Activated CD8-positive, alpha-beta memory T cell treated with anti-CD3 and anti-CD28 coated beads, Interleukin-2, amount 50 U/mL, for 4 hours (primary cell): ENCODE results near the gene LRRC32.
A peak's percentile ranks its signal among the peaks of the same experiment; 100 is the strongest.

Experiments
- DNase-seq: peaks from one replicate; pipeline ENCODE4 v3.0.0-alpha.2; 2020

The LRRC32 gene

DNA sequence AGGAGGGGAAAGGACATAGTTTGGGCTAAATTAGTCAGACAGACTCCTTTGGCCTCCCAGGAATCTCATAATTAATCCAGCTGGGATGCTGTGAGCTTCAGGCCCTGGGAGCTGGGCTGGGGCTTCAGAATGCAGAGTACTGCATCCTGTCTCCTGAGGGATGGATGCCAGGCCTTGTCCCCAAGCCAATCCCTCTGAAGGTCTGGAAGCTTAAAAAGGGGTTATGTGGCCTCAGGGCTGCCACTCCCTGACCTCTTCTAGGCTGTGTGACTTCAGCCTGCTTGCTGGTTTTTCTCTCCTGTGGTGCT is 6.9 kb upstream of the LRRC32 start:
- no peak for DNase-seq

DNA sequence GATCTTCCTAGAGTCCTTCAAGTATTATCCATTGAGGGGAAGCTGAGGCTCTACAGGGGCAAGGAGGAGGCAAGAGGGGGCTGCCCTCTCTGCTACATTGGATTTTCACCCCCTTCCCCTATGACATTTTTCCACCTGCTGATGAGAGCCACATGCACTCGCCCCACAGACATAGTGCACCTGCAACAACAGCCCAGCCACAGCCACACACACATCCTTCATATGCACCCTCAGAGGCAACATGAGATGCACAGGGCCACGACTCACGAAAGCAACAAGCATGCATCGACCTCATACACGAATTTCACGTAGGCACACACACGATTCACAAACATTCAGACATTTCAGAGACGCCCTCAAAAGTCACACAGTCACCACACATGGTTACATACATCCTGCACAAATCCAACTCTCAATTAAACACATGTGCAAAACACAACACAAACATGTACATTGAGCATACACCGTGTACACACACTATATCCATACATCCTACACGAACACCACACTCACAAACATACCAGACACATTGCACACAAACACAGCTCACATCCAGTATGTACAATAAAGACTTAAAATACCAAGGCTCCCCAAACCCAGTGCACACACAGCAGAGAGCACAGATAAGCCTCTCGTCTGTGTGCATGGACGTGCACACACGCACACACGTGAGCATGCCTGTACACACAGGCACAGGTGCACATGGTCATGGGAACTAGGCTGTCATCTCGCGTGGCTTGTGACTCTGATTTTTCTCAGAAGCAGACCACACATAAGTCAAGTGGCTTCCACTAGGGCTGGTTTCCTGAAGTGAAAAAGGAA is 6.3 kb upstream of the LRRC32 start:
- DNase-seq, result no peak

DNA sequence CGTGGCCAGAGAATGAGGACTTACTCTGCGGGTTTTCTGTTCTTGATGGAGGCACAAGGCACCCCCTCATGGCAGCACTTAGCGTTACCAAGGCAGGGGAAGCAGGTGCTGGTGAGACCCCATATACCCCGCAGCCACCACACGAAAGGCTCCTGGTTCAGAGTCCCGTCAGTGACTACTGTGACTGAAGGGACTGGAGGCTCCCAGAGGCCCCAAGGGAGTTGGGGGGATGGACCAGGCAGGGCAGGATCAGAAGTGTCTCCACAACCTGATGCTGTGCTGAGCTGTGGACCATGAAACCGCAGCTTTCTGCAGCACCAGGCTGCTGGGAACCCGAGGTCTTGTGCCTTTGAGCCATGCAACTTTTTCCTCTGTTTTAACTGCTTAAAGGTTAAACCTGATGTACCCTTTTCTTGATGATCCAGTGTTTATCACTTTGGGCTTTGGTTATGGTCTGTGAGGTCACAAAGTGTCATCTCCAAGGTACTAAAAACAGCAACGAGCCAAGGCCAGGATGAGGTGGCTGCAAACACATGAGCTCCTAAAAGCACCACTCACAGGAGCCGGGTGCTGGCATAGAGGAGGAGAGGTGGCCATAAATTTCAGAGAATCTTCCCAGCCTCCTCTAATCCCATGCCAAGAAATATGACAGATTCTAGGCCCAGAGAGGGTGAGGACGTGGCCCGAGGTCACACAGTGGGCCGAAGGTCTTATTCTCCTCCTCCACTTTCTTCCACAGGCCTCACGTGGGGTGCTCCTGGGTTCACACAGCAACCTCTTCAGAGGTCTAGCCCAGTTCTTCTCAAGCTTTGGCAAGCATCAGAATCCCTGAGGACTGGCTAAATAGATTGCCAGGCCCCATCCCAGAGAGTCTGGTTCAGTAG is 4.2 kb upstream of the LRRC32 start:
- DNase-seq, result no peak

DNA sequence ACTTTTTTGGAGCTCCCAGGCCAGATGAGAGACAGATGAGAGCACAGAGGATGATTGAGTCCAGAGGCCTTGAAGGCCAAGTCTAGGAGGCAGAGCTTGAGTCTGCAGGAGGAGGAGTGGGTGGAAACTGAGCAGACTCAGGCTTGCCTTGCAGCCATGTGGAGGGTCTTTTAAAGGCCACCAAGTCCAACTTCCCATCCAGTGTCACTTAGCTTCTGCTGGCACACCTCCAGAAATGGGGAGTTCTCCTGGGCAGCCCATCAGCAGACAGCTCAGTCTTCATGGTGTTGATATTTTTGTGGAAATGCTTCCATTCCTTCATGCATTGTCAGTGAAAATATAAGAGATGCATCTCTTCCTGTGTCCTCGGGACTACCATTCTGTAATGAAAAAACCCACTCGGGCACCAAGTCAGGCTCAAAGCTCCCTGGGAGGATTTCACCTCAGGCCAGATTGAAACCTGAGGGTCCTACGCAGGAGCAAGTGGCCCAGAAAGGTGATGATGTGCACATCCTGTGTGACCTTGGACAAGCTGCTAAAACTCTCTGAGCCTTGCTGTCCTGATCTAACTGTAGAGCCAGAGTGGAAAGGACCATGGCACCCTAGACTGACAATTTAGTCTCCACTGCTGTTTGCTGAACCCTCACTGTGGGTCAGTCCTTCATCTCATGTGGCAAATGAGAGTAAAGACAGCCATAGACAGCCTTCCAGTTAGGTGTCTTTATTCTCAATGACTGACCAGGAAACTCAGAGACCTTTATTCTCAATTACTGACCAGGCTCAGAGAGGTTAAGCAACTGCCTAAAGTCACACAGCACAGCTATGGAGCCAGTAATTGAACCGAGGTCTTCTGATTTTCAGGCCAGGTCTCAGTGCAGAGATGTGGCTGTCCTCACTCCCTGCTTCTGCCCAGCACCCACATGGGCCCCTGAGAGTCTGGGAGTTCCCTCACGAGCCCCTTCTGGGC is 2.9 kb upstream of the LRRC32 start:
- no peak for DNase-seq

DNA sequence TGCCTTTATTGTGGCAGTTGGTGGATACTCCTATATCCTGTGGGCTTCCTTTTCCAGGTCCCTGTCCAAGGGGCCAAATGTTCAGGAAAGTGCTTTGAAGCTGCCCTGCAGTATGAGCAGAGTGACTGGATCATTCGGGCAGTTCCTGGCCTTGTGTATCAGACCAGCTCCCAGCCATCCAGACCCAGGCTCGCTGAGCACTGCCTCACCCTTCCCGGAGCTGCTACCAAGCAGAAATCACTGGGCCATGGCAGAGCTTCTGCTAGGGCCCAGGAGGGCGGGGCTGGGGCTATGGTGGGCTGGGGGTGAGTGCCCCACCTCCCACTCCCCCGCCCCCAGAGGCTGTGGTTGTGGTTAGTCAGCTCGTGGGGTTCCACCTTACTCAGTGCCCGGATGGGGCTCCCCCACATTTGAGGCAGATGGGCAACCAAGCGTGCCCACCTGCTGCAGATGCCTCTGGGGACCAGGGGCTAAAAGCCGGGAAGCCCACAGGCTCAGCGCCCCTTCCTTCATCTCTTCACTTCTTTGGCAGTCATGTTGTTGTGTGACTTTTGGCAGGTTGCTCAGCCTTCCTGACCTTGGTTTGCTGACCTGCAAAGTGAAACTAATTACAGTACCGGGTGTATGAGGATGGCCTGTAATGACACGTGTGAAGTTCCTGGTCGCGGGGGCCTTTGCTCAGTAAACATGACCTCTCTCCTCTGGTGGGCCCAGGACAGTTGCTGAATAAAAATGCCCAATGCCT is 2.1 kb upstream of the LRRC32 start:
- DNase-seq, result peak; percentile 57

DNA sequence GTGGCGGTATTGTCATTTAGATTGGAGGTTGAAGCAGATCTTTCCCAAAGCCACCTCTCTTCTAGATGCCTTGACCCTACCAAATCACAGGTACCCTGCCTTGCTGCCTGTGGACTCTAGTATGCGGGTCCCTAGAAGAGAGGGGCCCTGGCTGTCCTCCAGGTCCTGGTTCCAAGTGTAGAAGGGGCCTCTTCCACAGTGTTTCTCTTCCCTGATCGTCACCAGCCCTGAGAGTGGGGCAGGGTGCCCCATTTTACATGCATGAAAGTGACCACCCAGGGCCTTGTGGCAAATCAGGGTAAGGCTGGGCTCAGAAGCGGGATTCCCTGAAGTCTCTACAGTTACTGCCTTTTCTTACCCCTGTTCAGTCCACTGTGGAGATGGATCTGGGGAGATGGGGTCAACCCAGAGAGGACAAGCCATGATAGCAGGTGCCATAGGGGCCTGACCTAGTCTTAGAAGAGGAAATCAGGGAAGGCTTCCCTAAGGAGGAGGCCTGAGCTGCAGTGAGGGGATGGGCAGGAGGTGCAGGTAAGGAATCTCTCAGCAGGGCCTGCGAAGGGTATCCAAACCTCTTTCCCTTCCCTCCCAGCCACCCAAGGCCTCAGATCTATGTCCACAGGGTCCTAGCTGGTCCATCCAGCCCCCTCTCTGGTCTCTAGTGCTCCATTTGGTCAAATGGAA is 1.2 kb upstream of the LRRC32 start:
- no peak for DNase-seq

DNA sequence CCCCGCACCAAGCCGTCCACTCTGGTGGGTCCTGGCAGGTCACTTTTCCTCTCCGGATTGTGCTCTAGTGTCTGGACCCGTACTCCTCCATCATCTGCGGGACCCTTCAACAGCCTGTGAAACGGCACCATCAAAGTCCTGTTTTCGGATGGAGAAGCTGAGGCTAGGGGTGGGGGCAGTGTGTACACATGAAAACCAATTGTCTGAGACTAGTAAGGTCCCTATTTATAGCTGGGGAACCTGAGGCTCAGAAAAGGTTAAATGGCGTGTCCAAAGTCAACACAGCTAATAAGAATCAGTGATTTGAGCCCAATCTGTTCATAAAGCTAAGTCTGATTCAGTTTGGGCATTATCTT is 668 bp upstream of the LRRC32 start:
- no peak for DNase-seq

DNA sequence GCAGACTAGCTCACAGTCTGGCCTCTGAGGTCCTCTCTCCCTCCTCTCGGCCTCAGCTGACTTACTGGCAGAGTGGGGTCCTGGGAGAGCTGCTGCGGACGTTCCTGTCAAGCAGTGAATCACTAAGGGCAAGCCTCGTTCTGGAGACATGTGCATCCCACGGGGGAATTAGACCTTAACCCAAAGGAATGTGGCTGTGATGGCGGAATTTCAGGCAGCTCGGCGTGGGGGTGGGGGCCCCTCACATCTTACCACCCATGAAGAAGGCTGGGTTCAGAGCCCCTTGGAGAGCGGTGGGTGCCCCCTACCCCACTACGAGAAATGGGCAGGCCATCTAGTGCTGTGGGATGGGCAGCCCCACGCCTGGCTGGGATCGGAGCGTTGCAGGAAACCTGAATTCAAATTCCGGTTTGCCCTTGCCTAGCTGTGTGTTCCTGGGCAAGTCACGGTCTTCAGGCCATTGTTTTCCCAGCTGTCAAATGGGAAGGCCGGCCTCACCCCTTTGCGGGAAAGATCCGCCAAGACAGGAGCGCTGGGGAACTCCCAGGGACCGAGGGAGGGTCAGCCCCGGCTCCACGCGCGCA is 554 bp downstream of the LRRC32 start:
- DNase-seq, result no peak

DNA sequence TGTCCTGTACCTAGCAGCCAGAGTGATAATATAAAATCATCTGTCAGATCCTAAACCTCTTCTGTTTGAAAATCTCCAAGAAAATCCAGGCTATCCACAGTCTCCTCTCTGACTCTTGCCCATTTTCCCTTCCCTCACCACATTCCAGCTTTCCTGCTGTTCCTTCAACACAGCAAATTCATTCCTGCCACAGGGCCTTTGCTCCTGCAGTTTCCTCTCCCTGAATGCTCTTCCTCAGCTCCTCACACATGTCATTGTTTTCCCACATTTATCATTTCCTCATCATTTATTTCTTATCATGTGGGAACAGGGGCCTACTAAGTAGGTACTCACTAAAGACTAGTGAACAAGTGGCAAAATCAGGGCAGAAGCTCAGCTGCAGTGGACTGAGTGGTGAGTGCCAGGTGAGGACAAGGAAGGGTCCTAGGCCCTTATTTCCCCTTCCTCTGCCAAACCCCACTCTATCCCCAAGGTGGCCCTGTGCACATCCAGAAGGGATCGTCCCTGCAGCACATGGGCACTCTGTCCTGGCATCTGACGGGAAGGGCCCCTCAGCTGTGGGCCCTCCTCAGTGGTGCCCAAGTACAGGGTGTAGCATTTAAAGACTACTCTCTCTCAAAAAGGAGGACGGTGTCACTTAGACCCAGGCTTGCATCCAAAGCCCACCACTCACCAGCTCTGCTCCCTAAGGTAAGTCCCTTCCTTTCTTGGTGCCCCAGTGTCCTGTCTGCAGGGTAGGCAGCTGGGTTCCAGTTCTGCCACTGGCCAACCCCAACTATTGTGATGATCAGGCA is 2.0 kb downstream of the LRRC32 start:
- DNase-seq, result no peak

DNA sequence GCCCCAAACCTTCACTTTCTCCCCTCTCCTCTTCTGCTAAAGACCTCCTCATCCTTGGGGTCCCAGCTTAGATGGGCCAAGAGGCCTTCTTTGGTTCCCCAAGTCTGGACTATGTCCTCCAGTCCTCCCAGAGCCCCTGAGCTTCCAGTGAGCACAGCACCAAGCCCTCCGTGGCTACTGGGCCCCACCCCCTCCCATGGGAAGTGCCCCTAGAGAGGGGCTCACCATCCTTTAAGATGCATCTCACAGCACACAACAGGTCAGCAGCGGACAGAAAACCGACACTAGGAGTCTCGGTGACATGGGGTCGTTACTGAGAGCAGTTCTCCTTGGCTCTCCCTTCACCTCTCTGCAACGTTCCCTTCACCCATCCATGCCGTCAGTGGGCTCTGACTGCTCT is 2.7 kb downstream of the LRRC32 start:
- DNase-seq, result peak; percentile 7

DNA sequence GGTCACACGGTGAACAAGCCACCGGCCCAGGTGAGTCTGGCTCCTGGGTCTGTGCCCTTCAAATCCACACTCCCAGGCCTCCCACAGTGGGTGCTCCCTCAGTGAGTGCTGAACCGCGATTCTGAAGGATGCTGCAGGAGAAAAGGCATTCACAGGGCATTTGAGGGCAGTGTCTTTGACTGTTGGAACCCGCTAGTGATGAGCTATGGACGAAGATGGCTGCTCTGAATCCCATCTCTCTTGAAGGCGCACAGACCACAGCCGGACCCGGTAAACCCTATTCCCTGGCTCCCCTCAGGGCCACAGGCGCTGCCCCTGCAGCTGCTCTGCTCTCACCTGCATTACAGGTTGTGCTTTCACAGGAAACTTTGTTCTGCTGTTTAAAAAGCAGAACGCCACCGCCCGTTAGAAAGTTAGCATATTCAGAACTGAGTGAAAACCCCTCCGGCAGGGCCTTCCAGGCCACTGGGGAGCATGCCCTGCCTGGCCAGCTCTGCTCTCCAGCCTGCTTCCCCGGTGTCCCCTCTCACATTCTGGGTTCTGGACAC is 3.2 kb downstream of the LRRC32 start:
- DNase-seq, result peak; percentile 2

DNA sequence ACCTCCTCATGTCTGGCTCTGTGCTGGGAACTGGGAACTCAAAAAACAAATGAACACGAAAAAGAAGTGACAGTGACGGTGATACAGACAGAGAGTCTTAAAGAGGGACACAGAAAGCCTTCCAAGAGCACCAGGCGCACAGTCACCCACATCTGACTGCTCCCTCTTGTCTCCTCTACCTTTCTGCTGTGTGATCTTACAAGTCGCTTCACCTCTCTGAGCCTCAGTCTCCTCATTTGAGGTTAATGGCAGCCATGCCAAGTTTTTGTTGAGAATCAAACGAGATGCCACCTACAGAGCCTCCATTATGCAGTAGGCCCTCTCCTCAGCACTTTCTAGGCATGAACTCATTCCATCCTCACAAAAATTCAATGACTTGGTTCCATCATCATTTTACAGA is 3.7 kb downstream of the LRRC32 start:
- no peak for DNase-seq

DNA sequence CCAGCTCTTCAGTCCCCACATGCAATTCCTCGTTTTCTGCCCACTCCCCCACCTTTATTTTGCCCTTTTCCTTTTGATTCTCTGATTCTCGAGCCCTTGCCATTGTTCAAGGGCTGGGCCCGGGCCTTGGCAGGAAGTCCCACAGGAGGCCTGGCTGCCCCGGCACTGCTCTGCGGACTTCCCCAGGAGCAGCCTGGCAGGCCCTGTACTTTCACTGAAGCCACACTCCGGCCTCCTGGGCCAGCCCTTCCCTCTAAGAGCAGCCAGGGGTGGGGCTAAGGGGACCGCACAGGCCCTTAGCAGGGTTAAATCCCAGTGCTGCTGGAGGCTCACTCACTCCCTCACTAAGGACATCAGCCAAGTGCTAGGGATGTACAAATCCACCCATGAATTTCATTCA is 4.1 kb downstream of the LRRC32 start:
- peak; percentile 10 for DNase-seq

DNA sequence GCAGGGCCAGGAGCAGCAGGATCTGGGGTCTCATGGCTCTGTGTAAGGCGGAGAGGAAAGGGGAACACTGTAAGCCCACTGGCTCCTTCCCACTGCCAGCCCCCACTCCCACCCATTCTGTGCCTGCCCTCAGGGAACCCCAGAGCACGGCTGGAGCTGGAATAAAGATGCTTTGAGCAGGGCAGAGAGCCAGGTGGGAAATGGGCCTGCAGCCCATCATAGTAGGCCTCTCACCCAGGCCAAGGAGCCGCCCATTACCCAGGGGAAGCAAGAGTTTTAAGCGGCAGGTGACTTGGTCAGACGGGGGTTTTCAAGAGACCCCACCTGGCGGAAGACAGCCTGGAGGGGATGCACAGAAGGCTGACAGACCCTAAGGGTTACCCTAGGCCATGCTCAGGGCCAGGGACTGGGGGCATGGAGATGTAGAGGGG is 4.6 kb downstream of the LRRC32 start:
- DNase-seq, result peak; percentile 8

DNA sequence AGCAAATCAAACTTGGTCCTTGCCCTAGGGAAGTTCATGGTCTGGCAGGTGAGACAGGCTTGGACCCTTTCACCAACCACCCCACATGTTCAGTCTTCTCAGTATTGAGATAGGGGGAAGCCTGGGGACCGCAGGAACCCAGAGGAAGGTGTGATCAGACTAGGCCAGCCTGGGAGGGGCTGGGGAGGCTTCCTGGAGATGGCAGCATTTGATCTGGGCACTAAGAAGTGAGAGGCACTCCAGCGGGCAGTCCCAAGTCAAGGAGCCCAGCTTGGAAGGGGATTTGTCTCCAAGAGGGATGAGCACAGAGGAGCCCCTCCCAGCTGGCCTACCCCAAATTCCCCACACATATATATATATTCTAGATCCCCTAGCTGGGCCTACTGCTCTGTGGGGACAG is 5.4 kb downstream of the LRRC32 start:
- DNase-seq, result peak; percentile 9

DNA sequence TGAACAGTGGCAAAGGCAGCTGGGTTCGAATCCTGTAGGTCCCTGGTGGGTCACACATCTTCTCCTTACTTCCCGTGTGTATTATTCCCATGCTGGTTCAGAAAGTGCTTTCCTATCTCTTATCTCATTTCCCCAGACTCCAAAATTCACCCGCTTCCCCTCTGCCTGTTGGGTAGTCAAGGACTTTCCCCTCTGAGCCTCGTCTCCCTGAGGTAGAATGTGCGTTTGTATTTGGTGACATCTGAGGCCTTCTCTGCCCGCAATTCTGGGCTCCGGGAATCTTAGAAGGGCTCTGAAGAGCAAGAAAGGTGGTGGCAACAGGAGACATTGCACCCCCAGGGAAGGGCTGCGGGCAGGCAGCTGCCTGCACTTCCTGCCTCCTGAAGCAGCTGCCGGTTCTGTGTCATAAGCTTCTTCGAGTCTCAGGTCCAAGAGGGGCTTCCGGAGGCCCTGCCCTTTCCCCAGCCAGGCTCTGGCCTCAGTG is 5.9 kb downstream of the LRRC32 start:
- peak; percentile 17 for DNase-seq

DNA sequence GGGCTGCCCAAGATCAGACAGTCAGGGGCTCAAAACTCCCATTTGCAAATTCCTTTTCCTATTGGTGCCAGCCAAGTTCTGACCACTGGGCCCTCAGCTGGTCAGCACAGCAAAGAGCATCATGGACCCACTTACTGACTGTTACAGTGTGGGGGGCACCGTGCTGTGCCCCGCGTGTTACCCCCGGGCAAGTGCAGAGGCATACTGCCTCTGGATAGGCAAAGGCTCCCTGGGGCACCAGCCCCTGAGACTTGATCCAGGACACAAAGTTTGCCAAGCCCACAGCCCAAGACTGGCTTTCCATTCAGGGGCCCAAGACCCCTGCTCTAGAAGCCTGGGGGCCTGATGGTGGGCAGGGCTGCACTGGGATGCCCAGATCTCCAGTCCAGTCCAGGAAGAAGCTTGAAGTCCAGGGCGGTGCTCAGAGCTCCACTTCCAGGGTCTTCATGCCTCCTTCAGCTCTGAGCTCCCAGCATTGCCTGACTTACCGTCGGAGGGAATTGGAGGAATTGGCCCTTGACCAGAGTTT is 6.6 kb downstream of the LRRC32 start:
- DNase-seq, result peak; percentile 13

DNA sequence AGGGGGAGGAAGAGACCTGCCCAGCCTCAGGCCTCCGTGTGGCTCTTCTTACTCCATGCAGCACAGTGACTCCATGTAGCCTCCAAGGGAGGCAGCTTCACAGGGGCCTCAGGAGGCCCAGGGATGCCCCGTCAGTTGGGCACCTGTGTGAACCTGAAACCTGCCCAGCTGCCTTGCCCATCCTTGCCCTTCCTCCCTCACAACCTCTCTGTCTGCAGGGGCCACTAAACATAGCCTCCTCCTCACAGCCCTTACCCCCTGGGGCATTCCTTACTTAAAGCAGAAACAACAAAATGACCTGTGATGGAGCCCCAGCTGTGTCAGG is 7.1 kb downstream of the LRRC32 start:
- no peak for DNase-seq

DNA sequence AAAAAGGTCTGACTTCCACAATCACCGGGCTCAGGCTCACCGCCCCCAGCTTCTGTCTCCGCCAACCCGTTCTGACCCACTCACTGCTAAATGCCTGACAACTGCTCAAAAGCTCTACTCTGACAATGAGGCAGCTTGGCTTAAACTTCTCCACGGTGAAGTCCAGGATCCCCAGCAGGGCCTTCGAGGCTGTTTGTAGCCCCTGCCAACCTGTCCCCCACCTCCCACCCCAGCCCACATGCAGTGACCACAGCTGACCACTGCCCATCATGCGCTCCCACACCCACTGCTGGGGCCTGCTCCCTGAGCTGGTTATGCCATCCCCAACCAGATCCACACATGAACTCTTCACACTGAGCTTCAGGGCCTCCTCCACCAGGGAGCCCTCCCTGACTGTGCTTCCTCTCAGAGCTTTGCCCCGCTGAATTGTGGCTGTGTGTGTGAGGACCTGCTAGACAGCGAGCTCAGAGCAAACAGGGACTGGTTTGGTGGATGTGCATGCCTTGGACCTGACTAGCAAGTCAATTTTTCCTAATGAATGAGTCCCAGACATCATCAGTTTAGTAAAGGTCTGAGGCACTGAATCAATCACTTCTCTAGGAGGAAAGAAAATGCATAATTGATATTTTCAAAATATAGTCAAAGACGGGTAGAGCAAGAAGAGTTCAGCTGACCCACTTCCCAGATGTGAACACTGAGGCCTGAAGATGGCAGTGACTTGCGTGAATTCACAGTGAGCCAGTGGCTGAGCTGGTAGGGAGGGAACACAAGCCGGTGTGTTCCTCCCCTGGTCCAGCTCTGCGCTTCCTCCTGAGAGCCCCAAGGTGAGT is 7.7 kb downstream of the LRRC32 start:
- DNase-seq, result peak; percentile 5
